ENCODE results near the gene CCL5. TPM values are rescaled to one million over a fixed set of nuclear protein-coding genes. Genes with fewer than 3 reads are reported as not detected.

The CCL5 gene
- total RNA-seq, 1 experiment from 2014 or later = 0.34 TPM

- ChIA-PET CTCF (no interaction called here), POLR2A (no interaction called here), RAD21 (ENCODE audit: low non-redundant PET in 1 of 2, low total read pairs in 2 of 2, uncharacterized antibody in 2 of 2, unreplicated experiment in 2 of 2) (no interaction called here)
- TF ChIP-seq JUND (IDR thresholded peaks at IDR 0.05) (no peak), CEBPB (IDR thresholded peaks at IDR 0.05; ENCODE audit: low read depth) (no peak), SIN3A (IDR thresholded peaks at IDR 0.05; ENCODE audit: low read depth) (no peak), FOSL1 (IDR thresholded peaks at IDR 0.05; ENCODE audit: low read depth) (no peak), SP1 (IDR thresholded peaks at IDR 0.05; ENCODE audit: low read depth) (no peak), TCF7L2 (IDR thresholded peaks at IDR 0.05; ENCODE audit: borderline replicate concordance, extremely low read depth, insufficient read depth, insufficient read length) (no peak), EZH2phosphoT487 (IDR thresholded peaks at IDR 0.05; ENCODE audit: borderline replicate concordance) (no peak), SRF (IDR thresholded peaks at IDR 0.05; ENCODE audit: low read depth) (no peak), POLR2AphosphoS5 (IDR thresholded peaks at IDR 0.05; ENCODE audit: low read depth, low read length) (no peak), ELF1 (IDR thresholded peaks at IDR 0.05; ENCODE audit: borderline replicate concordance, low read depth) (no peak), YY1 (IDR thresholded peaks at IDR 0.05; ENCODE audit: extremely low read depth, insufficient replicate concordance, low read depth, low read length) (no peak), MAX (IDR thresholded peaks at IDR 0.05) (no peak)
- no peak within 1 kb of the TSS for H3K9ac ChIP-seq (ENCODE audit: low read length)
- BruUV-seq (replicated peaks) = no TSS peak
- H3K9me2 ChIP-seq (ENCODE audit: insufficient read depth) = no peaks in the 10 kb centered on the region
- DNase-seq (ENCODE audit: low read depth, low spot score) (no peak), ATAC-seq (no peak)
- no peaks in the 10 kb centered on the region for H3K79me2 ChIP-seq (ENCODE audit: insufficient read depth, low read length)
- no peak within 1 kb of the TSS for H3K4me2 ChIP-seq (ENCODE audit: low read length)
- H4K20me1 ChIP-seq (ENCODE audit: insufficient read depth) = no peaks in the 10 kb centered on the region
- H3K4me3 ChIP-seq (replicated peaks in 1 of 2; ENCODE audit: low read depth in 1 of 2, low read length in 2 of 2) = no peak within 1 kb of the TSS
- intact Hi-C loops (cut with micrococcal nuclease) = no loop called here
- peaks cover 2 to 7% of the 10 kb centered on the region in 2 experiments; a peak in 3 of 4 replicates for H3K4me1 ChIP-seq (ENCODE audit: control insufficient read depth in 1 of 2, insufficient read depth in 2 of 2, low read length in 2 of 2)
- H3K27ac ChIP-seq (ENCODE audit: low read depth, low read length) = no peak within 1 kb of the TSS
- no peaks in the 10 kb centered on the region for H3K9me3 ChIP-seq (ENCODE audit: control insufficient read depth in 1 of 2, insufficient read depth in 1 of 2, low read depth in 1 of 2, low read length in 2 of 2)
- H3K27me3 ChIP-seq (ENCODE audit: insufficient read depth, low read length) = no peaks in the 10 kb centered on the region
- no peaks in the 10 kb centered on the region for H3K36me3 ChIP-seq (ENCODE audit: control insufficient read depth in 1 of 2, insufficient read depth in 2 of 2, low read length in 2 of 2)
- H2AFZ ChIP-seq (ENCODE audit: low read depth, low read length, poor library complexity, severe bottlenecking) = no peak within 1 kb of the TSS
Measured at GRCh38 chr17:35868737-35869136, 11.4 kb downstream of the CCL5 start, which contains the start of gene HEATR9. TSS of gene HEATR9 (minus strand) at chr17:35868891. CDS start at chr17:35868742, 149 bp downstream.

GRCh38 chr17:35867574-35867973 is 12.6 kb downstream of the CCL5 start:
- Histone ChIP-seq H3K27me3 (ENCODE audit: insufficient read depth, low read length) (no peaks in the 10 kb centered on the region), H3K36me3 (ENCODE audit: control insufficient read depth in 1 of 2, insufficient read depth in 2 of 2, low read length in 2 of 2) (no peaks in the 10 kb centered on the region), H3K9ac (ENCODE audit: low read length) (no peak overlapping the region), H3K4me2 (ENCODE audit: low read length) (no peak overlapping the region), H4K20me1 (ENCODE audit: insufficient read depth) (no peaks in the 10 kb centered on the region), H3K4me1 (ENCODE audit: control insufficient read depth in 1 of 2, insufficient read depth in 2 of 2, low read length in 2 of 2) (peaks cover 2 to 7% of the 10 kb centered on the region in 2 experiments; a peak in 3 of 4 replicates), H3K9me3 (ENCODE audit: control insufficient read depth in 1 of 2, insufficient read depth in 1 of 2, low read depth in 1 of 2, low read length in 2 of 2) (no peaks in the 10 kb centered on the region), H3K27ac (ENCODE audit: low read depth, low read length) (no peak overlapping the region), H3K4me3 (replicated peaks in 1 of 2; ENCODE audit: low read depth in 1 of 2, low read length in 2 of 2) (no peak overlapping the region), H3K9me2 (ENCODE audit: insufficient read depth) (no peaks in the 10 kb centered on the region), H3K79me2 (ENCODE audit: insufficient read depth, low read length) (no peaks in the 10 kb centered on the region), H2AFZ (ENCODE audit: low read depth, low read length, poor library complexity, severe bottlenecking) (no peak overlapping the region)
- TF ChIP-seq POLR2A (IDR thresholded peaks at IDR 0.05; ENCODE audit: borderline replicate concordance, extremely low read depth, insufficient read depth, insufficient read length) (no peak), MAX (IDR thresholded peaks at IDR 0.05) (no peak), EZH2phosphoT487 (IDR thresholded peaks at IDR 0.05; ENCODE audit: borderline replicate concordance) (no peak), SP1 (IDR thresholded peaks at IDR 0.05; ENCODE audit: low read depth) (no peak)
- RAD21 ChIA-PET (ENCODE audit: low non-redundant PET in 1 of 2, low total read pairs in 2 of 2, uncharacterized antibody in 2 of 2, unreplicated experiment in 2 of 2) = no interaction called here
- POLR2A ChIA-PET = no interaction called here
- DNase-seq (ENCODE audit: low read depth, low spot score) (no peak), ATAC-seq (no peak)
- BruUV-seq (replicated peaks) = no TSS peak
- CTCF ChIA-PET = no interaction called here
- intact Hi-C loops (cut with micrococcal nuclease) = no loop called here

Measured in HCT116 (cell line).